WTC11 (cell line): Measurements from ENCODE around the gene TTC21A.

Experiments used
- CREB1 ChIP-seq: sonication (generic); formaldehyde crosslinking; IDR thresholded peaks from 2 replicates; pipeline ENCODE4 v1.8.0; 2023; ENCODE audit warnings: mild to moderate bottlenecking, missing genetic modification reagents
- CTCF ChIP-seq: fragments of 200-600 bp; IDR thresholded peaks from 2 replicates; pipeline ENCODE4 v1.8.0; 2022; ENCODE audit warnings: antibody characterized with exemption
- TF ChIP-seq, protein P1 (sequence below): sonication (generic); formaldehyde crosslinking; IDR thresholded peaks from 2 replicates; pipeline ENCODE4 v1.8.0; 2023; ENCODE audit warnings: missing genetic modification reagents

GRCh38 chr3:39112113-39112512, 4.6 kb downstream of the TTC21A start:
- no peak for TF ChIP-seq CTCF
- no peak for TF ChIP-seq CREB1 (CRISPR knock-in tag)
- TF ChIP-seq, protein P1, sequence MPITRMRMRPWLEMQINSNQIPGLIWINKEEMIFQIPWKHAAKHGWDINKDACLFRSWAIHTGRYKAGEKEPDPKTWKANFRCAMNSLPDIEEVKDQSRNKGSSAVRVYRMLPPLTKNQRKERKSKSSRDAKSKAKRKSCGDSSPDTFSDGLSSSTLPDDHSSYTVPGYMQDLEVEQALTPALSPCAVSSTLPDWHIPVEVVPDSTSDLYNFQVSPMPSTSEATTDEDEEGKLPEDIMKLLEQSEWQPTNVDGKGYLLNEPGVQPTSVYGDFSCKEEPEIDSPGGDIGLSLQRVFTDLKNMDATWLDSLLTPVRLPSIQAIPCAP (CRISPR knock-in tag): no peak
